H1 (cell line): ENCODE data around the gene CCDC192. TPM values are rescaled to one million over a fixed set of nuclear protein-coding genes. Genes with fewer than 3 reads are reported as not detected.

Experiments used
- KDM4A ChIP-seq: IDR thresholded peaks from one replicate; pipeline ENCODE4 v1.7.1; 2012; ENCODE audit warnings: low read depth, mild to moderate bottlenecking, moderate library complexity, low read length, inconsistent platforms; ENCODE audit not compliant: severe bottlenecking
- NRF1 ChIP-seq: IDR thresholded peaks from 2 replicates; pipeline ENCODE4 v1.6.1; 2011; ENCODE audit warnings: mild to moderate bottlenecking, low read depth, low read length, improper control_type of control experiment
- RAD21 ChIP-seq, 2 experiments: IDR thresholded peaks in 1 of 2; conservative IDR thresholded peaks in 1 of 2; 2 replicates each; pipeline ENCODE4 v1.6.1; 2011; ENCODE audit warnings: low read depth in 2 of 2, low read length in 2 of 2, improper control_type of control experiment in 1 of 2, inconsistent platforms in 1 of 2, mild to moderate bottlenecking in 1 of 2, moderate library complexity in 1 of 2
- SIX5 ChIP-seq: IDR thresholded peaks from 2 replicates; pipeline ENCODE4 v1.6.1; 2011; ENCODE audit warnings: mild to moderate bottlenecking, low read depth, low read length
- polyA plus RNA-seq, 7 experiments: library from polyadenylated mRNA; depleted of rRNA in 3 of 7; stranded (reverse) in 5 of 7; unstranded in 2 of 7; fragments of >200 nt in 5 of 7; fragments of 200-250 nt in 2 of 7; gene quantifications; 1 replicate in 5 of 7; 2 replicates in 1 of 7; 4 replicates in 1 of 7; pipeline versions ENCODE4 v1.2.1 to v1.2.3, GENCODE V29; 2011 to 2013; ENCODE audit warnings: missing spikeins in 2 of 7, mixed read lengths in 2 of 7
- total RNA-seq: library from RNA; stranded (reverse); fragmentation: NEBNext Ultra II Directional; extraction: Animal tissue kit (Norgen Biotek cat#: 25700); gene quantifications from 2 replicates; pipeline ENCODE4 v1.2.1, GENCODE V29; 2021
- TF ChIP-seq, protein P1 (sequence below): IDR thresholded peaks from 2 replicates; pipeline ENCODE4 v1.6.1; 2012; ENCODE audit warnings: inconsistent platforms

CCDC192 gene
- total and polyA plus RNA-seq, 2 of the 8 experiments (the other 6 are each of a cell fraction or from before 2014, with no cell fraction given) = 0.61 TPM; not detected in 1

- TF ChIP-seq RAD21 (IDR thresholded peaks at IDR 0.05 in 1 of 2, conservative IDR thresholded peaks at IDR 0.05 in 1 of 2; ENCODE audit: low read depth in 2 of 2, low read length in 2 of 2) = no peak
- no peak for TF ChIP-seq KDM4A
- TF ChIP-seq NRF1 = no peak
- TF ChIP-seq SIX5 = no peak
- TF ChIP-seq, protein P1, sequence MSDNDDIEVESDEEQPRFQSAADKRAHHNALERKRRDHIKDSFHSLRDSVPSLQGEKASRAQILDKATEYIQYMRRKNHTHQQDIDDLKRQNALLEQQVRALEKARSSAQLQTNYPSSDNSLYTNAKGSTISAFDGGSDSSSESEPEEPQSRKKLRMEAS = no peak
- TF ChIP-seq, all 59 proteins: peak for 0
Measured at GRCh38 chr5:127864511-127864910, 161.3 kb downstream of the CCDC192 start (continued).
